Measurements from ENCODE around the gene RSPO4. TPM values are rescaled to one million over a fixed set of nuclear protein-coding genes. Genes with fewer than 3 reads are reported as not detected.

Gene RSPO4
- total RNA-seq, 6 experiments from 2014 or later: not detected

DNA sequence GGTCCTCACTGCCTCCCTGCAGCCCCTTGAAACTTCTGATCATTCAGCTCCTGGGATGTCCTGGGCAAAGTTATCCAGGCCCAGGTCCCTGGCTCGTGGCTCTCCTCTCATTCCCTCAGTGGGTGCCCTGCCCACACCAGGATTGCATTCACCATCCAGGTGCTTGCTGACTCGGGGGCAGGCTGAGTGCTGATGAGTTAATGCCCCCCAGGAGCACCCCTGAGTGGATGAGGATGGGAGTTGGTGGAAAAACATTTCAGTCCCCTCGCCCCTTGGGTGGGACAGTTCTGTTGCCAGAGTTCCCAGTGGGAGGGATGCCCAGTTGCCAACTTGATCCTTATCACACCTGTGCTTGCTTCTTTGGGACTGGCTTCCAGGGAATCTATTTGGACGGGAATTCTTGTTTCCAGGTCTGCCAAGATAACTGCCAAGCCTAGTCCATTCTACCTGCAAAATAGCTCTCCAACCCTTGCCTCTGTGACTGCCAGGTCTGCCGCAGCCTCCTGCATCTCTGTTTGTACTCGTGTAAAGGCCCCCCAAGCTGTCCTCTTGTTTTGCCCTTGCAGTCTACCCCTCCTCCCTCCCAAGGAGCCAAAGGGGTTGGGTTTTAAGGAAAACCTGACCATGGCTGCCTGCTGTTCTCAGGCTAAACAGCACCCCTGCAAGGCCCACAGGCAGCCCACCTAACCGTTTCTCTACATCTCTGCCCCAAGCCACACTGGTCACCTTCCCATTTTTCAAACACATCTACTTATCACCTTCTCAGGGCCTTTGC is 11.6 kb upstream of the RSPO4 start:
- no peak for DNase-seq
- H3K4me3 Mint-ChIP-seq: no peak overlapping the region
- H3K4me1 Mint-ChIP-seq (ENCODE audit: low read depth): no peaks in the 10 kb centered on the region
- no peaks in the 10 kb centered on the region for H3K9me3 Mint-ChIP-seq
- H3K27ac Mint-ChIP-seq: no peak overlapping the region
- H3K27me3 Mint-ChIP-seq (ENCODE audit: insufficient read depth): peaks cover 19% of the 10 kb centered on the region
- TF ChIP-seq, protein P1, sequence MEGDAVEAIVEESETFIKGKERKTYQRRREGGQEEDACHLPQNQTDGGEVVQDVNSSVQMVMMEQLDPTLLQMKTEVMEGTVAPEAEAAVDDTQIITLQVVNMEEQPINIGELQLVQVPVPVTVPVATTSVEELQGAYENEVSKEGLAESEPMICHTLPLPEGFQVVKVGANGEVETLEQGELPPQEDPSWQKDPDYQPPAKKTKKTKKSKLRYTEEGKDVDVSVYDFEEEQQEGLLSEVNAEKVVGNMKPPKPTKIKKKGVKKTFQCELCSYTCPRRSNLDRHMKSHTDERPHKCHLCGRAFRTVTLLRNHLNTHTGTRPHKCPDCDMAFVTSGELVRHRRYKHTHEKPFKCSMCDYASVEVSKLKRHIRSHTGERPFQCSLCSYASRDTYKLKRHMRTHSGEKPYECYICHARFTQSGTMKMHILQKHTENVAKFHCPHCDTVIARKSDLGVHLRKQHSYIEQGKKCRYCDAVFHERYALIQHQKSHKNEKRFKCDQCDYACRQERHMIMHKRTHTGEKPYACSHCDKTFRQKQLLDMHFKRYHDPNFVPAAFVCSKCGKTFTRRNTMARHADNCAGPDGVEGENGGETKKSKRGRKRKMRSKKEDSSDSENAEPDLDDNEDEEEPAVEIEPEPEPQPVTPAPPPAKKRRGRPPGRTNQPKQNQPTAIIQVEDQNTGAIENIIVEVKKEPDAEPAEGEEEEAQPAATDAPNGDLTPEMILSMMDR (IDR thresholded peaks at IDR 0.05): no peak
- H3K36me3 Mint-ChIP-seq (ENCODE audit: low read depth): no peaks in the 10 kb centered on the region

DNA sequence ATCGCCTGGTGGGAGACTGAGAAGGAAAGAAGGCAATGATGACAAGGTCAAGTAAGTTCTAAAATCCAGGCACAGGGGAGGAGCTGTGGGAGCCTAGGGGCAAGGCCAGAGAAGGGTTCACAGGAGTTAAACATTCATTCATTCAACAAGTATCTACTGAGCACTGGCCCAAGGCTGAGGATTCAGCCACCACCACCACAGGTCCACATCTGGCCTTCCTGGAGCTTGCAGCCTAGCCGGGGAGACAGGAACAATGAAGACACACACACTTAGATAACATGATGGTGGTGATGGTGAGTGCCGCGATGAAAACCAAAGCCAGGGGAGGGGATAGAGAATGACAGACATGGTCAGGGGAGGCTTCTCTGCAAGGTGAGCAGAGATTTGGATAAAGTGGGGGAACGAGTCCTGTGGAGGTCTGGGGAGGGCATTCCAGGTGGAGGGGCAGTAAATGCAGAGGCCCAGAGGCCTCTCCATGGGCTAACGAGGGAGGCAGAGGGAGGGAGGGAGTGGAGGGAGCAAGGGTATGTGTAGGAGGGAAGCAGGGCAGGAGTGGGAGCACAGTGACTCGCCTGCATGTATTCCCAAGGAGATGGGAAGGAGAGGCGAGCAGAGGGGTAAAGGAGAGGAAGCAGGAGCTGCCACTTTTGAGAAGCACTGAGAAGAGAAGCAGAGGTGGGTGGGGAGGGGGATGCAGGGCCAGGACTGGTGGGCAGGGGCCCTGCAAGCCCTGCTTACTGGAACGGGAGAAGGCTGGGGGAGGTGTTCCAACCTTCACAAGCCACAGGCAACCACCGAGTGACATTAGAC is 10.5 kb upstream of the RSPO4 start:
- peaks cover 19% of the 10 kb centered on the region for H3K27me3 Mint-ChIP-seq (ENCODE audit: insufficient read depth)
- TF ChIP-seq, protein P1 (IDR thresholded peaks at IDR 0.05): no peak
- no peaks in the 10 kb centered on the region for H3K36me3 Mint-ChIP-seq (ENCODE audit: low read depth)

GRCh38 chr20:1010659-1011058 is 8.5 kb upstream of the RSPO4 start:
- no peak for DNase-seq
- Mint-ChIP-seq H3K27me3 (ENCODE audit: insufficient read depth) (peaks cover 16% of the 10 kb centered on the region), H3K4me3 (no peak overlapping the region), H3K4me1 (ENCODE audit: low read depth) (no peaks in the 10 kb centered on the region), H3K9me3 (no peaks in the 10 kb centered on the region), H3K27ac (no peak overlapping the region), H3K36me3 (ENCODE audit: low read depth) (no peaks in the 10 kb centered on the region)
- TF ChIP-seq, protein P1 (IDR thresholded peaks at IDR 0.05): no peak

More for the DNA sequence above, 10.5 kb upstream of the RSPO4 start:
- H3K27ac Mint-ChIP-seq: no peak overlapping the region
- no peaks in the 10 kb centered on the region for H3K4me1 Mint-ChIP-seq (ENCODE audit: low read depth)
- no peaks in the 10 kb centered on the region for H3K9me3 Mint-ChIP-seq
- DNase-seq: no peak
- H3K4me3 Mint-ChIP-seq: no peak overlapping the region

DNA sequence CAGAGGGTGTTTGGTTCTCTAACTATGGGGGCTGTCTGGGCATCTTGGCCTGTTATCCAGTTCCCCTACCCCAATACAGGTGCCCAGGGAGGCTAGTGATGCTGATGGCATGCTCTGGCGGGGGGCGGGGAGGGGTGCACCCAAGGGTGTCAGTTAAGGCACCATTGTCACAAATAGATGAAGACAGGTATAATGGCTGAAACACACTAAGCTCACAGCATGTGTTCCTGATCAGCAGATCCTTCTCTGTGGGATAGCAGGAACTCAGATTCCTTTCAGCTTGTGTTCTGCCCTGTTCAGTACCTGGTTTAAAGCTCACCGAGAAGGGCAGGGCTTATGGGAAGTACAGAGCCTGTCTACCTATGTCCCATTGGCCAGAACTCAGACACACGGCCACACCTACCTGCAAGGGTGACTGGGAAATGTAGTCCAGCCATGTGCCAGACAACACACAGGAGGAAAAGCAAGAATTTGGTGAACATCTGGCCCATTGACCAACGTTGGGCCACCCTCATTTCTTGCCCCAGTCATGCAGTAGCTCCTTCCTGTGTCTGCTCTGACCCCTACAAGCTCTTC is 3.4 kb upstream of the RSPO4 start:
- Mint-ChIP-seq H3K9me3 (peaks cover 4% of the 10 kb centered on the region; the same call in 1 of the 2 replicates), H3K27me3 (ENCODE audit: insufficient read depth) (peaks cover 30% of the 10 kb centered on the region), H3K36me3 (ENCODE audit: low read depth) (no peaks in the 10 kb centered on the region), H3K27ac (no peak overlapping the region), H3K4me1 (ENCODE audit: low read depth) (no peaks in the 10 kb centered on the region), H3K4me3 (no peak overlapping the region)
- TF ChIP-seq, protein P1 (IDR thresholded peaks at IDR 0.05): no peak
- peak; percentile 12 for DNase-seq

GRCh38 chr20:1003920-1004697 is 2.0 kb upstream of the RSPO4 start:
- DNase-seq: no peak
- no peaks in the 10 kb centered on the region for H3K4me1 Mint-ChIP-seq (ENCODE audit: low read depth)
- H3K9me3 Mint-ChIP-seq: peaks cover 4% of the 10 kb centered on the region; the same call in 1 of the 2 replicates
- no peaks in the 10 kb centered on the region for H3K36me3 Mint-ChIP-seq (ENCODE audit: low read depth)
- peaks cover 31% of the 10 kb centered on the region for H3K27me3 Mint-ChIP-seq (ENCODE audit: insufficient read depth)
- TF ChIP-seq, protein P1 (IDR thresholded peaks at IDR 0.05): no peak
- H3K4me3 Mint-ChIP-seq: no peak overlapping the region
- H3K27ac Mint-ChIP-seq: no peak overlapping the region

Data from HFFc6 (cell line).